IPS-18c (cell line): ENCODE results near the gene GEN1.

ENCODE experiments used
- H3K4me3 ChIP-seq: 2 replicates; pipeline ENCODE4 v1.7.0; 2013; ENCODE audit warnings: low read depth, mild to moderate bottlenecking, low read length, moderate library complexity; ENCODE audit not compliant: insufficient read depth
- H3K9me3 ChIP-seq: one replicate; pipeline ENCODE4 v1.6.1; 2013; ENCODE audit warnings: mild to moderate bottlenecking, low read length, moderate library complexity; ENCODE audit not compliant: control insufficient read depth, insufficient read depth

The GEN1 gene

DNA sequence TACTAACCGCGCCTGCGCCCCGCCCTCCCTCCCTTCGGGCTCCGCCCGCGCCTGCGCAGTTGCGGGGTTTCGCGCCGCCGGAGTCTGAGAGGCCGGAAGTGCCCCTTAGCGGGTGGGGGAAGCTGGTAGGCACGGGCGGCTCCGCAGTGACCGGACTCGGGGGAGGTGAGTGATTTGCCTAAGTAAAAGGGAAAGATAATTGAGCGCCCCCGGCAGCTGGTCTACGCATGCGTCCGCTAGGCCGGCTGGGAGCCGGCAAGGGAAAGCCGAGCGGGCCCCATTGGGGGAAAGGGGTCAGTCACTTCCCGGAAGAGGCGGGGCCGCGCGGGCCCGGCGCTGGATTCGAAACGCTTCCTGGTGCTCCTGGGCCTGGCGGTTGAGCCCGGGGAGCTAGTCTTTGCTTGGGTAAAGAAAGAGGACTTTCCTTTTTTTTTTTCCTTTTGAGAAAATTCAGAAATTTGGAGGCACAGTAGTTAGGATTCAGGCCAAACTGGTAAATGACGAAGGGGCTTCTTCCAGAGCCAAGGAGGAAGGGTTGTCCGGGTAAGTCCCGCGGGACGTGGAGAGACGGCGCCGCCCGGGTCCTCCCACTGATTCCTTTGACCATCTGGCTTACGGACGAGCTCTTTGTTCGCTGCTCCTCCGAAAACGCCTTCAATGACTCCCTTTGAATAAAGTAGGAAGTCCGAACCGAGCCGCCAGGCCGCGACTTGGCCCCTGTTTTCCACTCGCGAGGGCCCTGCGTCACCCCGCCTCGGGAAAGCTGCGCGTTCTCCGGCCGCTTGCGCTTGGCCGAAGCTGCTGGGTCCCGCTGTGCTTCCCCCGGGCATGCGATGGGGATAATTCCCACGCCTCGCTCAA lies at the start of gene GEN1, which contains the start of gene SMC6:
Gene GEN1 (plus strand): TSS at position 336 of the 861 bp plus-strand sequence. CDS start 5,806 bp downstream, outside the sequence.
Gene SMC6 (minus strand): TSS at position 8 of the 861 bp plus-strand sequence. CDS start 7,864 bp downstream, outside the sequence.
- Histone ChIP-seq H3K9me3 (no peaks in the 10 kb centered on the region), H3K4me3 (peak within 1 kb of the TSS; percentile 92)

GRCh38 chr2:17706845-17707244 lies 47.1 kb upstream of the GEN1 start:
- Histone ChIP-seq H3K9me3 (no peaks in the 10 kb centered on the region), H3K4me3 (no peak overlapping the region)

DNA sequence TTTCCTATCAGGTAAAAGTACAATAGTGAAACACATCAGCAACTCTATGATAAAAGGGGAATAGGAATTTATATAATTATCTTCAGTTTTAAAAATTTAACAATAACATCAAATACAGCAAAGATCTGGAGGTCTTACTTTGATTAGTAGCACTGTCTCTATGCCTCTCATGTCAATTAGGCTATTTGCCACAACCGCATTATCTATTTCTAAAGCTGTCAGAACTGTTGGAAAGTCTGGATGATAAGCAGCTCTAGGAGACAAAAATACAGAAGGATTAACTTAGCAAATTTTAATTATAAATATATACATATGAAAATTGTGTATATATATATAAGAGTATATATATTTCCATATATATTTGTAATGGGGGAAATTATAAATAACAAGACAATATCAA lies 45.4 kb upstream of the GEN1 start:
- no peaks in the 10 kb centered on the region for H3K9me3 ChIP-seq
- H3K4me3 ChIP-seq, result no peak overlapping the region

DNA sequence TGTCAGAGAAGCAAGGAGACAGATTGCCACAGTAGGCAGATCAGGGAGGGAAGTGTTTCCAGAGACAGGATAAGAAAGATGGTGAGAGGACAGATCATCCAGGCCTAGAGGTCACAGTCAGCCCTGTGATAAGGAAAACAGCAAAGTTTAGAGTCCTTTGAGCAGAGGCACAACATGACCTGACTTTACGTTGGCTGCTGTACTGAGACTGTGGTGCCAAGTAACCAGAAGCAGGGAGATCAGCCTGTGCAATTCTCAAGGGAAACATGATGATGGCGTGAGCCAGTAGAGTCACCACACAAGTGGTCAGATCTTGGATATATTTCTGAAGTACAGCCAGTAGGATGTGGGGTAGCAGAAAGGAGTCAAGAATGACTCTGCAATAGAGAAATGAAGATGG lies 44.0 kb upstream of the GEN1 start:
- Histone ChIP-seq H3K4me3 (no peak overlapping the region), H3K9me3 (no peaks in the 10 kb centered on the region)

DNA sequence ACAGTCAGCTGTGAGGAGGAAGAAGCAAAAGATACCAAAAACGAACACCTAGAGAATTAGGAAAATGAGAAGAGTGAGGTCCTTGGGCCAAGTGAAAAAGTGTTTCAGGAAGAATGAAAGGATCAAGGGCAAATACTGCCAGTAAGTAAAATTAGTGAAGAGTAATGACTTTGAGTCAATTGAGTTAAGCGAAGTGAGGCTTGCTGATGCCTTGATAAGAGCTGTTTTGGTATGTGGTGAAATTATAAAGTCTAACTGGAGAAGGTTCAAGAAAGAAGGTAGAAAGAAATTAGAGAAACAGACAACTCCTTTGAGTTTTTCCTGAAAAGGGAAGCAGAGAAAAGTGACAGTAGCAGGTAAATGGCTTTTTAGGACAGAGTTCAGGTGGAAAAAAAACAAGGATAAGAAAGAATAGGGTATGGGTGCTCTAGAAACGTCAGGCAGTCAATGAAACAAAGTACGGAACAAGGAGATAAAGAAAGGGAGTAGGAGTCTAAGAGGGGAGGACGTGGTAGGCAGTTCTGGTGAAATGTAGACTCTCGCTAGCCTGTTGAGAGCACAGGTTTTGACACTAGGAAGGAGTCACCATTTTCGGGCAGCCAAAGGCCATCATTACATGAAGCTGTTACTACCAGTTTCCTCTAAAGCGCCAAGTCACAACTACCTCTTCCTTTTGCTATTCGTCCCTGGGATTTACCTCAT lies 43.2 kb upstream of the GEN1 start:
- no peak overlapping the region for H3K4me3 ChIP-seq
- H3K9me3 ChIP-seq, result no peaks in the 10 kb centered on the region

GRCh38 chr2:17713291-17713690 lies 40.6 kb upstream of the GEN1 start:
- Histone ChIP-seq H3K4me3 (no peak overlapping the region), H3K9me3 (no peaks in the 10 kb centered on the region)

DNA sequence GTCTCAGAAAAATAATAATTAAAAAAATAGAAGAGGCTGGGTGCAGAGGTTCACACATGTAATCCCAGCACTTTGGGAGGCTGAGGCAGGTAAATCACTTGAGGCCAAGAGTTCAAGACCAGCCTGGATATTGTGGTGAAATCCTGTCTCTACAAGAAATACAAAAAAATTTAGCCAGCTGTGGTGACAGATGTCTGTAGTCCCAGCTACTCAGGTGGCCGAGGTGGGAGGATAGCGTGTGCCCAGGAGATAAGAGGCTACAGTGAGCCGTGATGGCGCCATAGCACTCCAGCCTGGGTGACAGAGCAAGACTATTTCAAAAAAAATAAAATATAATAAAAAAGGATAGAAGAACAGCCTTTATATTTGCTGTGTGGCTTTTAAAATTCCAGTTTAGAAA lies 36.3 kb upstream of the GEN1 start:
- Histone ChIP-seq H3K9me3 (no peaks in the 10 kb centered on the region), H3K4me3 (no peak overlapping the region)

GRCh38 chr2:17718689-17719088 lies 35.2 kb upstream of the GEN1 start:
- no peaks in the 10 kb centered on the region for H3K9me3 ChIP-seq
- no peak overlapping the region for H3K4me3 ChIP-seq

GRCh38 chr2:17719562-17720371 lies 34.2 kb upstream of the GEN1 start:
- no peaks in the 10 kb centered on the region for H3K9me3 ChIP-seq
- no peak overlapping the region for H3K4me3 ChIP-seq

- no peak overlapping the region for H3K4me3 ChIP-seq
- H3K9me3 ChIP-seq, result no peaks in the 10 kb centered on the region
Measured at GRCh38 chr2:17728210-17728609, 25.7 kb upstream of the GEN1 start.

- no peaks in the 10 kb centered on the region for H3K9me3 ChIP-seq
Measured at GRCh38 chr2:17729880-17730279, 24.1 kb upstream of the GEN1 start.

DNA sequence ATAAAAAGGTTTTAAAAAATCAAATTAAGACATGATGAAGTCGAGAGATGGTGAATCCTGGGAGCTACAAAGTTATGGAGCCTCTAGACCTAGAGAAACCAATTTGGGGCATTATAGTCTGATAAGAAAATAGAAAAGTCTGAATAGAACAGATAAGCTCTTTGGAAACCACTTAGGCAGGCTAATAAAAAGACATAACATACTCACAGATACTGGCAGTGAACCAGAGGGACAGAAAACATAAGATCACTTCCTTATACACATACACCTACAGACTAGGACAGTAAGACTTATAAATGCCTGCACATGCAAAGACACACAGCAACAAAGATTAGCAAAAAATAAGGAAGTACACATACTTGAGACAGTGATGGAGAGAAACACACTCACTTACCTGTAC lies 20.3 kb upstream of the GEN1 start:
- Histone ChIP-seq H3K4me3 (no peak overlapping the region), H3K9me3 (no peaks in the 10 kb centered on the region)

More at GRCh38 chr2:17729880-17730279, 24.1 kb upstream of the GEN1 start:
- no peak overlapping the region for H3K4me3 ChIP-seq

DNA sequence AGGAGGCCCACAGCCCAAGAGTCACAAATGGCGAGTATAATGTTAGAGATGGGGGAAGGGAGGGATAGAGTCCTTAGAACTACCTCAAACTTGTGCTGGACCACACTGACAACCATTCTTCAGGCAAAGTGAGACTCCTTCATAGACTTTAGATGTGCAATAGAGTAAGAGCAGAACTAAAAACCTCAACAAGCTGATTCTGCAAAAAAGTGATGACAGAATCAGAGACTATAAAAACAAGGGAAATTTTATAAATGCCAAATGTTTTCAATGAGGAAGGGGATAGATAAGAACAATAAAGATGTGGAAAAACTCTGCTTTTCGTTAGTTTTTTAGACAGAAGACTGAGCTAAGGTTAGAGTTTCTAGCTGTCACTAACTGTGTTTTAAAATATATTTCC lies 18.1 kb upstream of the GEN1 start:
- H3K9me3 ChIP-seq, result no peaks in the 10 kb centered on the region
- H3K4me3 ChIP-seq, result no peak overlapping the region

GRCh38 chr2:17736989-17737388 lies 16.9 kb upstream of the GEN1 start:
- Histone ChIP-seq H3K4me3 (no peak overlapping the region), H3K9me3 (no peaks in the 10 kb centered on the region)

DNA sequence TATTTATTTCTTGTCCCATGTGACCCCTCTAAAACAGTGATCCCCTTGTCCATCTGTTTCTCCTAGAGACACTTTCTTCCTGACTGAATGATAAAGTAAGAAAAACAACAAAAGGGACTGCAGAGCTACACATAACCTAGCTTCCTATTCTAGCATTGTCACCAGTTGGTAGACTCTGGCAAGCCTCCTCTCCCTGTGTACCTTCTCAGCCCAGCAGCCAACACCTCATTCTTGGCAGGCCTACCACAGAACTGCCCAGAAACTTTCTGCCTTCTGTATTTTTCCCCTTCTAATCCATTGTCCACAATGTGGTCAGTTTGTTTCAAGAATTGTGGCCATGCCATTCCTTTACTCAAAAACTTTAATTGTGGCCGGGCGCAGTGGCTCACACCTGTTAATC lies 13.7 kb upstream of the GEN1 start:
- H3K9me3 ChIP-seq, result no peaks in the 10 kb centered on the region
- H3K4me3 ChIP-seq, result no peak overlapping the region

- no peak overlapping the region for H3K4me3 ChIP-seq
- no peaks in the 10 kb centered on the region for H3K9me3 ChIP-seq
Measured at GRCh38 chr2:17747684-17748452, 6.1 kb upstream of the GEN1 start.

GRCh38 chr2:17748745-17749144 lies 5.2 kb upstream of the GEN1 start:
- Histone ChIP-seq H3K4me3 (no peak overlapping the region), H3K9me3 (no peaks in the 10 kb centered on the region)
